DOHH2 (cell line): Measurements from ENCODE around the gene KEL.

Source experiments
- H3F3A ChIP-seq: fragments of 200-600 bp; sonication (generic), shearing (Covaris generic); 2 replicates; pipeline ENCODE4 v1.6.0; 2016; ENCODE audit warnings: antibody characterized with exemption, mild to moderate bottlenecking; ENCODE audit not compliant: control insufficient read depth, insufficient read depth
- H3K27ac ChIP-seq: fragments of 200-600 bp; sonication (generic); 2 replicates; pipeline ENCODE4 v1.5.1; 2014; ENCODE audit warnings: low read depth, mild to moderate bottlenecking, low read length, moderate library complexity
- H3K27me3 ChIP-seq: fragments of 200-600 bp; sonication (generic); 2 replicates; pipeline ENCODE4 v1.6.1; 2014; ENCODE audit warnings: mild to moderate bottlenecking, low read length, mixed read lengths; ENCODE audit not compliant: control insufficient read depth
- H3K36me3 ChIP-seq: fragments of 200-600 bp; sonication (generic); 2 replicates; pipeline ENCODE4 v1.6.1; 2014; ENCODE audit warnings: mild to moderate bottlenecking, low read length, moderate library complexity, mixed read lengths; ENCODE audit not compliant: control insufficient read depth
- H3K4me1 ChIP-seq: fragments of 200-600 bp; sonication (generic); 2 replicates; pipeline ENCODE4 v1.6.1; 2014; ENCODE audit warnings: mild to moderate bottlenecking, low read length, mixed read lengths; ENCODE audit not compliant: control insufficient read depth
- H3K4me2 ChIP-seq: fragments of 200-600 bp; sonication (generic); 2 replicates; pipeline ENCODE4 v1.6.0; 2014; ENCODE audit warnings: mild to moderate bottlenecking, low read length, moderate library complexity
- H3K4me3 ChIP-seq: fragments of 200-600 bp; sonication (generic); 2 replicates; pipeline ENCODE4 v1.5.1; 2014; ENCODE audit warnings: mild to moderate bottlenecking, low read length, mixed read lengths
- H3K79me2 ChIP-seq: fragments of 200-600 bp; sonication (generic); 2 replicates; pipeline ENCODE4 v1.6.1; 2014; ENCODE audit warnings: mild to moderate bottlenecking, low read length, mixed read lengths; ENCODE audit not compliant: control insufficient read depth
- H3K9me2 ChIP-seq: fragments of 200-600 bp; sonication (generic); replicated peaks from 2 replicates; pipeline ENCODE4 v1.6.1; 2014; ENCODE audit warnings: mild to moderate bottlenecking, low read length, mixed read lengths; ENCODE audit not compliant: control insufficient read depth
- H3K9me3 ChIP-seq: fragments of 200-600 bp; sonication (generic); 2 replicates; pipeline ENCODE4 v1.6.1; 2014; ENCODE audit warnings: antibody characterized with exemption, low read length, mixed read lengths; ENCODE audit not compliant: control insufficient read depth, insufficient read depth
- H4K20me1 ChIP-seq: fragments of 200-600 bp; sonication (generic); 2 replicates; pipeline ENCODE4 v1.6.0; 2014; ENCODE audit warnings: low read depth, mild to moderate bottlenecking, antibody characterized with exemption, low read length, moderate library complexity; ENCODE audit not compliant: control insufficient read depth, insufficient read depth
- EZH2phosphoT487 ChIP-seq: fragments of 200-600 bp; sonication (generic); IDR thresholded peaks from 2 replicates; pipeline ENCODE4 v1.6.1; 2017; ENCODE audit warnings: borderline replicate concordance, mild to moderate bottlenecking, antibody characterized with exemption, low read length, moderate library complexity, mixed read lengths
- TF ChIP-seq, protein P1 (sequence below): fragments of 200-600 bp; sonication (generic); IDR thresholded peaks from one replicate; pipeline ENCODE4 v1.5.1; 2014; ENCODE audit warnings: antibody characterized with exemption, mild to moderate bottlenecking, low read depth, low read length; ENCODE audit not compliant: poor library complexity, severe bottlenecking

KEL gene

DNA sequence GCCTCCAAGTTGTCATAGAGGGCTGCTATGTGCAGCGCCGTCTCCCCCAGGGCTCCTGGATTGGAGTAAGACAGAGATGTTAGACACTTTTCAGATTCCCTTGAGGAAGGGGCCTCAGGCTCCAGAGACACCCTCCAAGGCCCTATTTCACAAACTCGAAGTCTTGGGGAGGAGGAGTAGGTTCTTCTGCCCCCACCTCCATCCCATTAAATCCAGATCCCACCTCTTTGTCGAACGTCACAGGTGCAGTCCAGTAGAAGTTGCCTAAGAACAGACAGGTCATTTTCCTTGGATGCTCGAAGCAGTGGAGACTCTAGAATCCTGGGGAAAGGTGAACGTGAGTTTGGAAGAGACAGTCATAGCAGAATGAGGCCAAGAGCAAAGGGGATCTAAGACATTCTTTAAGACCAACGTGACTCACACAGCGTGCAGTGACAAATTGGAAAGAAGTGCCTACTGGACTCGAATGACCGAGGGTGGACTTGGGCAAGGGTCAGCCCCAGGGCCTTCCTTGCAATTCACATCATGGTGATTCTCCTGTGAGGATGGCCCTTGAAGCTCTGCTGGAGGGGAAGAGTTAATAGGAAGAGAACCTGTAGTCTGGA, 31.9 kb downstream of the KEL start:
- Histone ChIP-seq H3K4me1 (peaks cover 20% of the 10 kb centered on the region), H4K20me1 (no peaks in the 10 kb centered on the region), H3K4me2 (no peak overlapping the region), H3K27ac (no peak overlapping the region), H3K27me3 (peaks cover 14% of the 10 kb centered on the region; the same call in 1 of the 2 replicates), H3K36me3 (no peaks in the 10 kb centered on the region), H3K9me2 (no peaks in the 10 kb centered on the region), H3K9me3 (peaks cover 9% of the 10 kb centered on the region), H3K79me2 (no peaks in the 10 kb centered on the region), H3K4me3 (no peak overlapping the region), H3F3A (no peaks in the 10 kb centered on the region)
- no peak for TF ChIP-seq EZH2phosphoT487
- TF ChIP-seq, protein P1, sequence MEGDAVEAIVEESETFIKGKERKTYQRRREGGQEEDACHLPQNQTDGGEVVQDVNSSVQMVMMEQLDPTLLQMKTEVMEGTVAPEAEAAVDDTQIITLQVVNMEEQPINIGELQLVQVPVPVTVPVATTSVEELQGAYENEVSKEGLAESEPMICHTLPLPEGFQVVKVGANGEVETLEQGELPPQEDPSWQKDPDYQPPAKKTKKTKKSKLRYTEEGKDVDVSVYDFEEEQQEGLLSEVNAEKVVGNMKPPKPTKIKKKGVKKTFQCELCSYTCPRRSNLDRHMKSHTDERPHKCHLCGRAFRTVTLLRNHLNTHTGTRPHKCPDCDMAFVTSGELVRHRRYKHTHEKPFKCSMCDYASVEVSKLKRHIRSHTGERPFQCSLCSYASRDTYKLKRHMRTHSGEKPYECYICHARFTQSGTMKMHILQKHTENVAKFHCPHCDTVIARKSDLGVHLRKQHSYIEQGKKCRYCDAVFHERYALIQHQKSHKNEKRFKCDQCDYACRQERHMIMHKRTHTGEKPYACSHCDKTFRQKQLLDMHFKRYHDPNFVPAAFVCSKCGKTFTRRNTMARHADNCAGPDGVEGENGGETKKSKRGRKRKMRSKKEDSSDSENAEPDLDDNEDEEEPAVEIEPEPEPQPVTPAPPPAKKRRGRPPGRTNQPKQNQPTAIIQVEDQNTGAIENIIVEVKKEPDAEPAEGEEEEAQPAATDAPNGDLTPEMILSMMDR = no peak

DNA sequence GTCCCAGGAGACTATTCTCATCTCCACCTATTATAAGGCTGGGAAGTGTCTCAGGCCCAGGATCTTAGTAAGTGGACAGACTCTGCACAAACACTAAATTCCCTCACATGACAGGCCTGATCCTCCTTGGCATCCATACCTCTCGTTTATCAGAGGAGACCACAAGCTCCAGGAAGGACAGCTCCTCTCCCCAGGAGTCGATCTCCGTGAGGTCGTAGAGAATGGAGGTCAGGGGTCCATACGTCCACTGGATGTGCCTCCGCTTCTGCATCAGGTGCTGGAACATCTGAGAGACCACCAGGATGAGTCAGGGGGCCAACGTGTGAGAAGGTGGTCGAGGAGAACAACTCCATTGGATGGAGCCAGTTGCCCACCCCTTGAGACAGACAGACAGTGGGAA, 34.2 kb downstream of the KEL start:
- H3K36me3 ChIP-seq = no peaks in the 10 kb centered on the region
- H3K9me3 ChIP-seq = peaks cover 9% of the 10 kb centered on the region
- H3K4me1 ChIP-seq = peaks cover 20% of the 10 kb centered on the region
- no peaks in the 10 kb centered on the region for H3F3A ChIP-seq
- TF ChIP-seq, protein P1 = no peak
- TF ChIP-seq EZH2phosphoT487 = no peak
- H3K79me2 ChIP-seq = no peaks in the 10 kb centered on the region
- peaks cover 14% of the 10 kb centered on the region; the same call in 1 of the 2 replicates for H3K27me3 ChIP-seq
- H4K20me1 ChIP-seq = no peaks in the 10 kb centered on the region
- H3K27ac ChIP-seq = no peak overlapping the region
- H3K9me2 ChIP-seq = no peaks in the 10 kb centered on the region
- H3K4me3 ChIP-seq = peak overlapping the region; percentile 34
- peak overlapping the region; percentile 48 for H3K4me2 ChIP-seq

DNA sequence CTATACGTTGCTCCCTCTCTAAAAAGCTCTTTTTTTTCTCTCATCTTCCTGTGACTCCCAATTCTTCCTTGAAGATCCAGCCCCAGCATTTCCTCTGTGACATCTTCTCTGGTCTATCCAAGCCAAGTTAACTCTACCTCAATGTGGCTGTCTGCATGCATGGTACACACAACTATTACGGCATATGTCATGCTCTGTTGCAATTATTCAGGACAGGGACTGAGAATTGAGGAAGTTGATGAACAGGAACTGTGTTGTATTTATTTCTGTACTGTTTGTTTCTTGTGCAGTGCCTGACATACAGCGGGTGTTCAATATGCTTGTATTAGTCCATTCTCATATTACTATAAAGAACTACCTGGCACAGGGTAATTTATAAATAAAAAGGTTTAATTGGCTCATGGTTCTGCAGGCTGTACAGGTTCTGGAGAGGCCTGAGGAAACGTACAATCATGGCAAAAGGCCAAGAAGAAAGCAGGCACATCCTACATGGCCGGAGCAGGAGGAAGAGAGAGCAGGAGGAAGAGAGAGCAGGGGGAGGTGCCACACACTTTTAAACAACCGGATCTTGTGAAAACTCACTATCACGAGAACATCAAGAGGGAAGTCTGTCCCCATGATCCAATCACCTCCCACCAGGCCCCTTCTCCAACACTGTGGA, 34.9 kb downstream of the KEL start:
- no peaks in the 10 kb centered on the region for H3K9me2 ChIP-seq
- no peaks in the 10 kb centered on the region for H4K20me1 ChIP-seq
- H3K36me3 ChIP-seq = no peaks in the 10 kb centered on the region
- peak overlapping the region; percentile 34 for H3K4me3 ChIP-seq
- H3K4me2 ChIP-seq = peak overlapping the region; percentile 48
- no peaks in the 10 kb centered on the region for H3F3A ChIP-seq
- peaks cover 20% of the 10 kb centered on the region for H3K4me1 ChIP-seq
- TF ChIP-seq, protein P1 = no peak
- no peak for TF ChIP-seq EZH2phosphoT487
- no peaks in the 10 kb centered on the region for H3K79me2 ChIP-seq
- peaks cover 9% of the 10 kb centered on the region for H3K9me3 ChIP-seq
- peaks cover 10% of the 10 kb centered on the region; the same call in 1 of the 2 replicates for H3K27me3 ChIP-seq
- 0 out of 2 replicates have a peak overlapping the region, but pooled peaks have one; percentile 2 for H3K27ac ChIP-seq
